Fibroblast of villous mesenchyme (primary cell): Measurements from ENCODE around the gene CD28. TPM values are rescaled to one million over a fixed set of nuclear protein-coding genes. Genes with fewer than 3 reads are reported as not detected.
A peak's percentile ranks its signal among the peaks of the same experiment; 100 is the strongest.

Experiments used
- DNase-seq: peaks from one replicate; pipeline ENCODE4 v3.0.0-alpha.2; 2010; ENCODE audit warnings: low read depth
- H3K4me3 ChIP-seq: 2 replicates; pipeline ENCODE4 v1.5.1; 2011; ENCODE audit warnings: low read depth, mild to moderate bottlenecking, low read length
- CTCF ChIP-seq: IDR thresholded peaks from 2 replicates; pipeline ENCODE4 v1.5.1; 2012; ENCODE audit warnings: low read depth, mild to moderate bottlenecking, low read length; ENCODE audit not compliant: insufficient read depth
- total RNA-seq: library from RNA; depleted of rRNA; stranded (reverse); fragments of >200 nt; gene quantifications from 2 replicates; pipeline ENCODE4 v1.2.3, GENCODE V29; 2012

Gene CD28
- total RNA-seq, 1 donor, result not detected

DNA sequence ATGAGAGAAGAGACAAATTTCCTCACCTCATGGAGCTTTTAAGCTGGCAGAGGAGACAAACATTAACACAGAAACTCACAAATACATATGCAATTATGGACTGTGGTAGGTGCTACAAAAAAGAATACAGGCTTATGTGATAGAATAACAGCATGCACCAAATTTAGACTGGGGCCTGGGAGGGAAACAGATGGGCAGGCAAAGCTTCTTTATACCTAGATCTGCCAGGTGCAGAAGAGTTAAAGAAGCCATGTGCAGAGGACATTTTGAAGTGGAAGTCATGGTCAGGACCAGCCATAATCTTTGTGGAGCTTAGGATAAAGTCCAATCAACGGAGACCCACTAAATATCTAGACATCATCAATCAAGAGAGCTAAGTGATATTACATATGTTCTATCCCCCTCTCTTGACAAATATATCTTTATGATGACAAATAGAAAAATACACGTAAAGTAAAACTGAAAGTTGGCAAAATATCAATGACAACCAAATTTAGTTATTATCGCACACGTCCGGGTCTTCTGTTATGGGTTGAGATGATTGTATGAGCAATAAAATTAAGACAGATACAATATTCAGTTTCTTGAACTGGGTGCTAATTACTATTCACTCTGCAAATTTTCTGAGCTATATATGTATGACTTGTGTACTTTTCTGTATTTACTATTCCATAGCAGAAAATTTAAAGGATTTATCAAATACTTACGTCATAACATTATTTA, 44.1 kb downstream of the CD28 start:
- TF ChIP-seq CTCF, result no peak
- DNase-seq, result no peak
- H3K4me3 ChIP-seq, result no peak overlapping the region

GRCh38 chr2:203751685-203752271, 45.3 kb downstream of the CD28 start:
- no peak for TF ChIP-seq CTCF
- H3K4me3 ChIP-seq, result no peak overlapping the region
- DNase-seq, result no peak

GRCh38 chr2:203756161-203756560, 49.7 kb downstream of the CD28 start:
- DNase-seq, result no peak

GRCh38 chr2:203758841-203759689, 52.6 kb downstream of the CD28 start:
- H3K4me3 ChIP-seq, result no peak overlapping the region
- TF ChIP-seq CTCF, result no peak
- DNase-seq, result peak; percentile 47

More at GRCh38 chr2:203756161-203756560, 49.7 kb downstream of the CD28 start:
- H3K4me3 ChIP-seq, result no peak overlapping the region
- TF ChIP-seq CTCF, result no peak

GRCh38 chr2:203759690-203760365, 53.4 kb downstream of the CD28 start:
- DNase-seq, result peak; percentile 24
- H3K4me3 ChIP-seq, result no peak overlapping the region
- TF ChIP-seq CTCF, result no peak

DNA sequence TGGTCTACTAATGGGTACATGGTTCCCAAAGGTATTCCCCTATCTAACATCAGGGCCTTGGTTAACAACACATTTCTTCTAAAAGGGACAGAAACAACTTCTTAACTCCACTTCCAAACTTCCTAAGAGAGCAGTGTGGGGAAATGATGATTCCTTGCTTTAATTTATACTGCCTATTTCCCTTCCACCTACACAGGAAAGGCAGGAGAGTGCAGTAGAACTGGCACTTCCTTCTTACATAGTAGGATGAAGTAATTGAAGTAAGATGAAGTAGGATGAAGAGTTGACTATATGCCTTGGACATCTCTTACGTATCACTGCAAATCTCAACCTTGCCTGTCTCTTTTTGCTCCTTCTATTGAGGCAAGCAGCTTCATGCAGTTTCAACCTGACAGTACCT, 54.7 kb downstream of the CD28 start:
- TF ChIP-seq CTCF, result no peak
- DNase-seq, result no peak
- H3K4me3 ChIP-seq, result no peak overlapping the region
